ENCODE data around the gene RASSF4. TPM values are rescaled to one million over a fixed set of nuclear protein-coding genes. Genes with fewer than 3 reads are reported as not detected.

Gene RASSF4
- polyA plus RNA-seq, 3 donors from 2014 or later: 36.7 to 45.6 (median 38.0) TPM

DNA sequence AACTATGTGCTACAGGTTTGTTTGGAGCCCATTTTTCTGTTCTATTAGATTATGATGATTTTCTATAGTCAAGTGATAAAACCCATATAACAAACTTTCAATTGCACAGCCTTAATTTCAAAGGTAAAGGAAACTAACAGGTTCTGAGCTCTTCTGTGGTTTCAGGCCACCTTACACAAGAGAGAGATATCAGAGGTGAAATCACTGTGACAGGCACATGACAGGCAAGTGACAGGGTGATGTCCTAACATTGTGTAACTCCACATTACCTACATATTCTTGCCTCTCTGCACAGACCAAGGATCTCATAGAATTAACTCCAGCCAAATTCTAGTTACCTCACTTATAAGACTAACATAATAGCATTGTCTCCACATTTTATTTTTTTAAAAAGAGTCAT is 76.1 kb downstream of the RASSF4 start:
- Mint-ChIP-seq H3K9me3 (peaks cover 9 to 21% (median 16%) of the 10 kb centered on the region in 6 donors), H3K4me3 (no peak overlapping the region), H3K4me1 (peaks cover 17 to 19% of the 10 kb centered on the region in 2 donors), H3K36me3 (peaks cover 8 to 12% (median 9%) of the 10 kb centered on the region in 3 donors), H3K27ac (peak overlapping the region in 1 of 6 donors; percentile 18), H3K27me3 (ENCODE audit: low read depth in 3 of 3) (peaks cover 0 to 5% (median 3%) of the 10 kb centered on the region in 3 donors)
- peak in 1 of 3 donors; percentile 10 for DNase-seq

DNA sequence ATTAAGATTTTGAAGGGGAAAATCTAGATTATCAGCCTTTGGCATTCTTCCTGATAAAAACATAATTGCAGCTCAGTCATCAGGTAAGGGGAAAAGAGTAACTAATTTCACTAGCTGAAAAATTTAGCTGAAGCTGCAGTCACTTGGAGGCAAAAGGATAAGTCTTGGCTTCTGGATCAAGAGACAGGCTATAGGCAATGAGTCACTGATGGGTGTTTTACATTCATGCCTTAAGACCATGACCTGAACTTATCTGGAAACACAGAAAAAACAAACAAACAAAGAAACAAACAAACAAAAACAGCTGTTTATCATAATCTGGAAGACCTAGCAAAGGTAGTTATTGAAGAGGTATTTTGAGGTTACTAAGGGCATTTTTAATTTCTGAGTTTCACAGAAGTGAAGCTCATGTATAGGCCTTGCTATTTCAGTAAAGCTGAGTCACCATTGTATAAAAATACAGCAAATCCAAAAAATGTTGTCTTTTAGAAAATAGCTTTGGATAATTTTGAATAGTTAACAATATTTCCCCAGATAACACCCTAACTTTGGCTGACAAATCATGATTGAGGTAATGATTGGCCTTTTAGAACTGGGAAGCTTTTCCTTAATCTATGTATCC is 81.4 kb downstream of the RASSF4 start:
- H3K27me3 Mint-ChIP-seq (ENCODE audit: low read depth in 3 of 3): peaks cover 0 to 5% (median 0%) of the 10 kb centered on the region in 3 donors
- peaks cover 16 to 17% of the 10 kb centered on the region in 2 donors for H3K4me1 Mint-ChIP-seq
- peak overlapping the region in 3 of 6 donors; percentile 11 to 70 (median 40) for H3K27ac Mint-ChIP-seq
- H3K9me3 Mint-ChIP-seq: no peaks in the 10 kb centered on the region
- H3K4me3 Mint-ChIP-seq: no peak overlapping the region
- peaks cover 0 to 3% (median 0%) of the 10 kb centered on the region in 3 donors for H3K36me3 Mint-ChIP-seq
- no peak for DNase-seq

DNA sequence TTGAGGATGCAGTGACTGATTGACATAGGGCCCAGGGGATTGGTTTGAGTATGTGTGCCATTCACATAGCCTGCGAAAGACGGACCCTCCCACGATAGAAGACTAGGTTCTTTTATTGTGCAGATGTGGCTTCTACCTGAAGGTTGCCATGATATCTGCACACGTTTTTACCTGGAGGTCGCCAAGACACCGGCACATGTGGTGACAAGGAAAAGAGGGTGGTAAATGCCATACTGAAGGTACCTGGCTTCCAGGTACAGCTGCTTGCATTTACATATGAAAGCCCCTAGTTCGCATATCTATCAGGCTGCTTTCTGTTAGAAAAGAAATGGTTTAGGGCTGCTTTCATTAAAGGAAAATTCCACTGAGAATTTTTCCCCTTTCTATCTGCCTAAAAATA is 84.7 kb downstream of the RASSF4 start:
- Mint-ChIP-seq H3K4me3 (no peak overlapping the region), H3K9me3 (peaks cover 4 to 12% (median 11%) of the 10 kb centered on the region in 6 donors), H3K27me3 (ENCODE audit: low read depth in 3 of 3) (no peaks in the 10 kb centered on the region), H3K36me3 (peaks cover 3 to 12% (median 4%) of the 10 kb centered on the region in 3 donors), H3K4me1 (peaks cover 16% of the 10 kb centered on the region in 2 donors), H3K27ac (no peak overlapping the region)
- DNase-seq: no peak

Other genes with a start within 250 kb of the RASSF4 start
- gene TMEM72, start 48.5 kb upstream of the RASSF4 start, polyA plus RNA-seq: not detected
- not detected for gene DEPP1, start 19.0 kb downstream of the RASSF4 start, polyA plus RNA-seq
- 10 to 100 TPM; 53.4 to 73.5 (median 58.8) TPM for gene ZNF22, start 41.1 kb downstream of the RASSF4 start, polyA plus RNA-seq

Data from immature natural killer cell (primary cell).